GM15510 (cell line): ENCODE results near the gene HTRA2.

Experiments
- POLR2A ChIP-seq: IDR thresholded peaks from 3 replicates; pipeline ENCODE4 v1.6.1; 2011; ENCODE audit warnings: borderline replicate concordance; ENCODE audit not compliant: insufficient read length; ENCODE audit errors: extremely low read depth

Gene HTRA2

GRCh38 chr2:74529357-74530238 lies at the start of gene HTRA2, which contains the start of gene AUP1:
TSS of gene HTRA2 (plus strand) at chr2:74529933. CDS start at chr2:74530007, 74 bp downstream.
TSS of gene AUP1 (minus strand) at chr2:74529706. CDS start at chr2:74529629, 77 bp downstream.
- peak; percentile 95 for TF ChIP-seq POLR2A

DNA sequence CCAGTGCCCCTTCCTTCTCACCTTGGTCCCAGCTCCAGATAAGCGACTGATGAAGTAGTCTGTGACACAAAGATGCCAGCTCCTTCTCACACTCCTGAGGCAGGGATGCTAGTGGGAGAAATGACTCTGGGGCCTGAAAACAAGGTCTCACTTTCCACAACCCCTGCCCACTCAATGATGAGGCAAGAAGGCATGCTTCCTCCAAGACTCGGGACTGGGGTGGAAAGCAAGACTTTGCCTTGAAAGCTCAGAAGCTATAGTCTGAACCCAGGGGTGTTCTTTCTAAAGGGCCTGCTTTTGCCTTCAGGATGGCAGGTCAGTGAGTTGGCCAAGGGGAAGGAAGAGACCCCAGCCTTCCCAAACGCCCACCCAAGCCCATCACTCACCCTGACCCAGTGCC lies 48.3 kb upstream of the HTRA2 start:
- no peak for TF ChIP-seq POLR2A

DNA sequence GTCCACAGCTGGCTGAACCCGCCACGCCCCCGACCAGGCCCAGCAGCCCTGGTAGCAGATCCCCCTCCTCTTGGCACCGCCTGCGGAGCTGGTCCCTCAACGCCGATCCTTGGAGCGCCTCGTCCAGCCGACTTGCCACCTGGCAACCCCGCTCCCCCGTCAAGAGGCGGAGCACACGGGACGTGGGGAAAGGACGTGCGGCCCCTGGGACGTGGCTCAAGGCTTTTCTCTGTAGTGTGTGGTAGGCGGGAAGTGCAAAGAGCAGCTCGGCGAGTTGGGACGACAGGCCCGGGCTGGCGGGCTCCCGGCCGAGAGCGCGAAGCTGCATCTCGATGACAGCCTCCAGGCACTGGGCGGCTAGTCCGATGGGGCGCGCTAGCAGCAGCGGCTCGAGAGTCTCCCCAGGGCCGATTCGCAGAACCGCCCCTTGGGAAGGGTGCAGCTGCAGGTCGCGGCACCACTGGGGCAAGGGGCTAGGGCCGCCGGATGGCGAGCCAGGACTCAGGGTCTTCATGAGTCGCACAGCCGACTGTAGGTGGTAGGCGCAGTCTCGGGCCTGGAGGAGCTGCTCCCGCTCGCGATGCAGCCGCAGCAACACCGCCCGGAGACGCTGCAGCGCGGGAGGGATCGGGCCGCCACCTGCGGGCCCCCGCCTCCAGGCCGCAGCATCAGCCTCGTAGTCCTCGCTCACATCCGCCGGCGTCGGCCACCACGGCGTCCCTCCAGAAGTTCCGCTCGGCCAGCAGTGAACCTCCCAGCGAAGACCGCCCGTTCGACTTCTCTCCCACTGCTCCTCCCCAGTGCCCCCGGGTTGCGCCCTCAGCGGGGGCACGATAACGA lies 47.6 kb upstream of the HTRA2 start:
- no peak for TF ChIP-seq POLR2A

- peak; percentile 69 for TF ChIP-seq POLR2A
Observed at GRCh38 chr2:74482801-74483674, 46.7 kb upstream of the HTRA2 start, which contains the start of the genes CCDC142 and TTC31. TSS of gene CCDC142 (minus strand) at chr2:74482998. CDS start at chr2:74482837, 161 bp downstream. TSS of gene TTC31 (plus strand) at chr2:74483081. CDS start at chr2:74483096, 15 bp downstream.

- no peak for TF ChIP-seq POLR2A
Observed at GRCh38 chr2:74486141-74486540, 43.6 kb upstream of the HTRA2 start.

- no peak for TF ChIP-seq POLR2A
Observed at GRCh38 chr2:74488643-74489481, 40.9 kb upstream of the HTRA2 start.

- TF ChIP-seq POLR2A: no peak
Observed at GRCh38 chr2:74489906-74490305, 39.8 kb upstream of the HTRA2 start.

GRCh38 chr2:74491648-74492544 lies 37.8 kb upstream of the HTRA2 start:
- TF ChIP-seq POLR2A: no peak

GRCh38 chr2:74493546-74493945 lies 36.2 kb upstream of the HTRA2 start:
- TF ChIP-seq POLR2A: no peak

GRCh38 chr2:74495440-74495839 lies 34.3 kb upstream of the HTRA2 start:
- no peak for TF ChIP-seq POLR2A

- TF ChIP-seq POLR2A: no peak
Observed at GRCh38 chr2:74496997-74497776, 32.5 kb upstream of the HTRA2 start.
